Stimulated activated CD8-positive, alpha-beta memory T cell treated with anti-CD3 and anti-CD28 coated beads, Interleukin-7, amount 100 ng/mL, for 48 hours (primary cell): ENCODE results near the gene CAB39.

ENCODE experiments used
- DNase-seq, 2 donors: peaks; one replicate each; pipeline ENCODE4 v3.0.0-alpha.2; 2020; ENCODE audit warnings: low read depth in 1 of 2; ENCODE audit errors: extremely low read depth in 1 of 2

The CAB39 gene

DNA sequence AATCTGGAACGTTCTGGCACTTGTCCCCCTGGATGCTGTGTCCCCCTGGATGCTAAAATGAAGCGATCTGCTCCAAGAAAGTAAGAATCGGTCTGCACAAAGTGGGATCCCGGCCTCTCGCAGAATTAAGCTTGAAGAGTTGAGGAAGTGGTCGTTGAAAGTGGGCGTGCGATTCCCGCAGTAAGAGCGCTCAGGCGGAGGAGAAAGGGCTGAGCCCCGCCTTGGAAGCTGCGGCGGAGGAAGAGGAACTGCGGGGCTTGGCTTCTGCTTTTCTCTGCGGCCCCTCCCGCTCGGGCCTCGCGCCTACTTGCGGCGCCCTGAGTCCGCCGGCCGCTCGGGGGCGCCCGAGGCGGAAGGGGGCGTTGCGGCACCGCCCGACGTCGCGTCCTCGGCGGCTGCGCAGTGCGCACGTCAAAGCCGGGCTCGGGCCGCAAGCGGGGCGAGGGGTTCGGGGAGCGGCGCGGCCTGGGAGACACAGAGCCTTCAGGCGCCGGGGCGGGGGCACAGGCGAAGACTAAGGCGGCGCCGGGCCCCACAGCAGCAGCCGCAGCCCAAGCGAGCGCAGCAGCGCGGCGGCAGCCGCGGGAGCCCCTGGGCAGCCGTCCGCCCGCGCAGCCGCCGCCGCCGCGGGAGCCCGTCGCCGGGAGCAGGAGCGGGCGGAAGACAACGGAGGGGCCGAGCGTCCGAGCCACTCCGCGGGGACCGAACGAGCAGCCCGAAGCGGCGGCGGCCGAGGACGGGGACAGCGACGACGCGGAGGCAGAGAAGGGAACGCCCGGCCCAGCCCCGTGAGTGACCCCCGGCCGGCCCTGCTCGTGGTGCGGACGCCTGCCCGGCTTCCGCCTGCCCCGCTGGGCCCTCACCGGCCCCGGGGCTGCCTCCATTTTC lies at the start of gene CAB39:
TSS of gene CAB39 (plus strand) at position 400 of the 888 bp plus-strand sequence. CDS start 47,160 bp downstream, outside the sequence.
- DNase-seq = peak; percentile 73 to 82

DNA sequence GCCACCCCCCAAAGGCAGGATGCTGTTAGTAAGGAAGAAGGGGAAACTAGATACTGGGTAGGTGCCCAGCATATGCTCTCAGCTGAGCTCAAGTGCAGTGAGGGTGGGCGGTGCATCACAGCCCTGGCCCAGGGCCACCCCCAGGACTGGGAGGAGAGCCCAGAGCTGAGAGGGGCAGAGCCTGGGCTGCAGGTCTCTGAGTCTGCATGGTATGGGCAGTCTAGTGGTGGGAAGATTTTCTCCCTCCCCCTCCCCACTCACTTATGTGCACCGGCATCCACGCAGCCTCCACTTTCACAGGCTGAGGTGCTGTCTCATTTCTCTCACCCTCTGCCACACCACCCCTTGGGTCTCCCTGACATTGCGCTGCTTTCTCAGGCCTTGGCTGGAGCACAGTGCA lies 48.5 kb upstream of the CAB39 start:
- DNase-seq = no peak

DNA sequence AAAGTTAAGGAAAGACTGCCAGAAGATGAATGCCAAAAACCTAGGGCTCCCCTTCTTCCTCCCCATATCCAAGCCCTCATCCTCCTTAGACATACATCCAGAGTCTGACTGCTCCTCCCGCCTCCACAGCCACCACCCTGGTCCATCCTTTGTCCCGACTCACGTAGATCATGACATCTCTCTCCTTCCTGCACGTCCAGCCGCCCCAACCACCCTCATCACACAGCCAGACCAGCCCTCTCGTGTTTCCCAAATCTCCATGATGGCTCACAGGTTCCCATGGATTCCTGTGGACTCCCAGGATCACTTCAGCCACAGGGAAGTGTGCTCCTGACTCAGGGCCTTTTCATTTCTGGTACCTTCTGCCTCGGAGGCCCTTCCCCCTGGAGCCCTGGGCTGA lies 47.8 kb upstream of the CAB39 start:
- no peak for DNase-seq

DNA sequence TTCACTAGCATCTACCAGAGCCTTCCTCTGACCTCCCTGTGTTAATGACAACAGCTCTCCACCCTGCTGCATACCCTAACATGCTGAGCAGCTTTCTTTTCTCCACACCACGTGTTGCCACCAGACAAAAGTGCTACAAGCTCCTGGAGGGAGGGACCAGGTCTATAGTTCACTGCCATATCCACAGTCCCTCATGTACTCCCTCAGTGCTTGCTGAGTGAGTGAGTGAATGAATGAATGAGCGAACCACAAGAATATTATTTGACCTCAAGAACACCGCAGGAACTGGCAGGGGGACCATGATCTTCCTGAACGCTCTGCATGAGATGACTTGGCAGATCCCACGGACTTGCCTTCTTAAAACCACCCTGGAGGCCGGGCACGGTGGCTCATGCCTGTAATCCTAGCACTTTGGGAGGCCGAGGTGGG lies 47.4 kb upstream of the CAB39 start:
- DNase-seq = no peak

DNA sequence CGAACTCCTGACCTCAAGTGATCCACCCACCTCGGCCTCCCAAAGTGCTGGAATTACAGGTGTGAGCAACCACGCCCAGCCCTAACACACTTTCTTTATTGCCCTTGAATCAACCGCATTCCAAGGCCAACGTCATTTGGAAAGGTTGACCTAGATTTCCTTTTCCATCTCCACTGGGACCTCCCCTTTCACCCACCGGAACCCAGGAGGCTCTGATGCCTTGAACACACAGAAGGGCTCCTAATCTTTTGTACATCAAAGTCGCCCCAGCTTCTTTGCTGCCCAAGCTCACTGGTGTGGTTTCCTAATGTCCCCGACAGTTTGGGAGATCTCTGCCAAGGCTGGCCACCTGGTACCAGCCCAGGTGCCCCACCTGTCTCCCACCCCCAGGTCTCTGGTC lies 46.2 kb upstream of the CAB39 start:
- no peak for DNase-seq

DNA sequence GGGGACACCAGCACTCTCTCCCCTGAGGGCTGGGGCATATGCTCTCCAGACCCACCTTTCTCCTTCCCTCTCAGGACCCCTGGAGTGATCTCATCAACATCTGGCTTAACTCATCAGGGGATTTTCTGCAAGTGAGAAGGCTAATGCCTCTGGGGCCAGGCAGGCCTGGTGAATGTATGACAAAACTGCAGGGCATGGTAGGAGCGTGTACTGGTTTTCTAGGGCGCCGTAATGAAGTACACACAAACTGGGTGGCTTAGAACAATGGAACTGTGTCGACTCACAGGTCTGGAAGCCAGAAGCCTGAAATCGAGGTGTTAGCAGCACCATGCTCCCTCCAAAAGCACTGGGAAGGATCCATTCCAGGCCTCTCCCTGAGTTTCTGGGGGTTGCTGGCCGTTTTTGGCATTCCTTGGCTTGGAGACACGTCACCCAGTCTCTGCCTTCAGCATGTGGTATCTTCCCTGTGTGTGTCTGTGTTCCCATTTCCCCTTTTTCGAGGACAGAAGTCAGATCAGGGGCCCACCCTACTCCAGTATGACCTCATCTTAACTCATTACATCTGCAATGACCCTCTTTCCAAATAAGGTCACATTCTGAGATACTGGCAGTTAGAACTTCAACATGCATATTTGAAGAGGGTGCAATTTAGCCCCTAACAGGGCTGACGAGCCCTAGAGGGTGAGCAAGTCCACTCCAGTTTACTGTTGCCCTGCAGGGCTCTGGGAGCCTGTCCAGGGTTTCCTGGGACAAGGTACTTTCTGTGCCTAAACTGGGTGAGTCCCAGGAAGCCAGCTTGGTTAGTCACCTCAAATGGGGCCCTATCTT lies 45.5 kb upstream of the CAB39 start:
- DNase-seq = no peak

DNA sequence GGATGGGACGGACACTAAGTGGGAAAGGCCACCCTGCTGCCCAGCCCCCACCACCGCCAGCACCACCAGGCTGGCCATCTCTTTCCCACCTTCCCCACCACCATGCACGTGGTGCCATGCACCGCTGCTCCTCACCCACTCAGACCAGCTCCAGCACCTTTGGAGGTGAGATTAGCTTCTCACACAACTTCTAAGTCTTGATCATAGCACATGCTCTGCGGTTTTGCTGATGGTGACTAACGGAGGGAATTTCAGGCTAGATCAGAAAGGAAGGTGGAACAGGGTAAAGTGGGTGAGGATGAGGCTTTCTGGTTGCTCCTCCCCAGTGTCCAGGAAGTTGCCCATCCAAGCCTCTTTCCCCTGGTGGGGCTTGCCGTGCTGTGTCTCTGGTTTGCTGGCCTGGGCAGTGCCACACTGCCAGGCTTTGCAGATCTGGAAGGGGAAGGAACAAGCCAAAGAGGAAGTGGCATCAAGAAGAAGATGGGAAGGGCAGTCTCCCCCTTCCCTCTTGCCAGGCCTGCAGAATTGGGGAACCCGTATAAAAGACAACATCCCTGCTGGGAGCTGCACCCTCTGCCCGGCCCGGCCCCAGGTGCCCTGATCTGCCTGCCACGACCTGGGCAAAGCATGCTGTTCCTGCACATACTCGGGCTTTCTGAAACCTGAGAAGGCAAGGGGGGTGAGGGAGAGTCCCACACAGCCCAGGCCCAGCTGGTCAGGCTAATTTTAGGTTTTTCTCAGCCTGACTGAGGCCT lies 44.3 kb upstream of the CAB39 start:
- no peak for DNase-seq

DNA sequence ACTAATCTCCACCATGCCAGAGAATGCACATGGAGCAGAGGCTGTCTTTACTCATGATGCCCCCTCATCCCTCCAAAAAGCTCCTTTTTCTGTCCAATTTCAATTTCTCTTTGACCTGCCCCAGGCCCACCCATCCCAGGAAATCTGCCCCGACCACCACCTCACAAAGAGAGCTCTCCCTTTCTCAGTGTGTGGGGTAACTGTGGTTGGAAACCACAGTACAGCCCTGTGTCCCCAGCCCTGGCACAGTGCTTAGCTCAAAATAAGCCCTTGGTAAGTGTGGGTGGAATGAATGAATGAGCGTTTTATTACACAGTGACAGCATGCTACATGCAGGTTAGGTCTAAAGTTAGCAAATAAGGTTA lies 43.7 kb upstream of the CAB39 start:
- DNase-seq = no peak

DNA sequence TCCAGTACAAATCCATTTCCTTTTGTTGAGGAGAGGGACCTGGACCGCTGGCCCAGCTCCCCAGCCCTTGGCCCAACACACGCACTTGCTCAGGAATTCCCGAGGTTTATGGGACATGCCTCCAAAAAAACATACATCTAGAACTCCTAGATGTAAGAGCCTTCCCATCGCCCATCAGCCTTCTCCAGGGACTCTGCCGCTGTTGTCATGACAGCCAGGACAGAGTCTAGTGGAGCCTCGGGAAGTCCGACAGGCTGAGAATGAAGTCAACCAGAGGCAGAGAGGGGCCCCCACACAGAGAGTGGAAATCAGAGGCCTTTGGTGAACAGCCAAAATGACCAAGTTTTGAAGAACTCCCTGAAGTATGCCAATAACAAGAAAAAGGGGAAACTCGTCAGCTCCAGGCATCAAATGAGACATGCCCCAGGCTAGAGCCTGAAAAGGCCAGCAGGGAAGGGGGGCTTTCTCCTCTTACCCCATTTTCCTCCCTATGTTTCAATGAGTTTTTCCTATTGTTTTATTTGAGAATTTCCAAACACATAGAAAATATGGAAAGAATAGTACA lies 43.2 kb upstream of the CAB39 start:
- DNase-seq = no peak

DNA sequence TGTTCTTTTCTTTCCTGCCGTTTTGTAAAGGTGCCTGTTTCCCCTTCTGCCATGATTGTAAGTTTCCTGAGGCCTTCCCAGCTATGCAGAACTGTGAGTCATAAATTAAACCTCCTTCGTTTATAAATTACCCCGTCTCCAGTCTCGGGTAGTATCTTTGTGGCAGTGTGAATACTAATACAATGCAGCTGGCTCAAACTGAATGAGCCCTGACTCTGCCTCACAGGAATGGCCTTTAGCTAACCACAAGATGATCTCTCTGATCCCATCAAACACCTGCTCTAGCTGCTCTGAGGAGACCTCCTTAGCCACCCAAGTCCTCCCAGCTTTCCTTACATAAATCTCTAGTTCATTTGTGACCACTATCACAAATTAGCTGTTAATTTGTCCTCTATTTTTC lies 41.5 kb upstream of the CAB39 start:
- DNase-seq = no peak

DNA sequence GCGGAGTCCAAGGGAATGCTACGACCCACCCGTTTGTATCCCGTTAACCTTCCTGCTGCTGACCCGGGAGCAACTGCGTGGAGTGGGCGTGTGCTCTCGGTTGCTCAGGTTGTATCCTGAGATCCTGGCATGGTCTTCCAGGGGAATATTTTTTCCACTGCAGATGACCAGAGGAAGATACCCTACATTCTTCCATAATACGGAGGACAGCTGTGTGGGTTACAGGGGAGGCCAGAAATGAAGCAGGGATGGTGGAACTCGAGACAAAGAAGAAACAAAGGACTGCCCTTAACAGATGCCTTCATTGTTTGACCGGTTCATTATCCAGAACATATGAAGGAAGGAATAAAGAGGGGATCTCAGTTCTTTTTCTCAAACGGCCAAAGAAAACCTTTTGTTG lies 39.8 kb upstream of the CAB39 start:
- DNase-seq = no peak

DNA sequence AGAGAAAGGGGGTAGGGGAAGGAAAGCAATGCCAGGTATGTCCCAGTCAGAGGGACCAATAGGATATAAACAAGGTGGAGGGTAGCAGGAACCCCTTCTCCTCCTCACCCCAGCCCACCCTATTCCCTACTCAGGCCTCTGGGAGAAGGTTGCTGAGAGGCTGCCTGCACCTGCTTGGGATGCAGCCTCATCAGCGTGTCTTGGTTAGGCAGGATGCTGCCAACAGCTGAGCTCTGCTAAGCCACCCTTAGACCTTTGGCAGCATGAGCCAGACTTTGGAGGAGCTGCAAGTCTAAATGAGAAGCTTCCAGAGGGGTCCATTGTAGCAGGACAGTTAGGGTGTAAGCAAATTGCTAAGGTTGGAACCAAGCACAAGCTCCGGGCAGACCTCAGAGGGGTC lies 38.2 kb upstream of the CAB39 start:
- DNase-seq = no peak

DNA sequence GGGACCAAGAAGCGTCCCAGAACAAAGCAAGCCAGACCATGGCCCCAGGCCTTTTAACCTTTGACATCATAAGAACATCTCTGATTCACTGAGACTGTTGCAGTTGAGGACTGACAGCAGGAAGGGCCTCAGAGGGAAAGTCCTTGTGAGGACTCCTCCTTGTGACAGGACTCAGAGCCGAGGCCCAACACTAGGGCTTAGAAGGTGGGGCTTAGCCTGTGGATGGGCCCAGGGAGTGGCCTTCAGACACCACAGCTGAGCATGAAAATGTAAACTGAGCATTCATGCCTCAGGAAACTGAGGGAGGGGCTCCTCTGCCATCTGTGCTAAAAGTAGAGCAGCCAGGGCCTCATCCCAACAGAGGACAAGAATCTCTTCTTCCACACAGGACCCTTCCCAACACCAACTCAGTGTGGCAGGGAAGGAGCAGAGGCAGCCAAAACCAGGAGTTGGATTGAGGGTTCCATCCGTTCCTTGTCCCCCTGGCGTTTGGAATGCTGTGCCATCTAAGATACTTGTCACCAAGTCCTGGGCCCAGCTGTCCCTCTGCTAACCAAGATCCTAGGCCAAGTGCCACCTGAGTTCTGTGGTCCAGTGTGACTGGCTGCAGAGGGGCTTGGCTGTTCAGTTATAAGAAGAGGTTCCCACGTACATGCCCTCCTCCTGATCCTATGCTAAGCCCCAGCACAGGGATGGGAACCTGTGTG lies 37.5 kb upstream of the CAB39 start:
- DNase-seq = no peak

DNA sequence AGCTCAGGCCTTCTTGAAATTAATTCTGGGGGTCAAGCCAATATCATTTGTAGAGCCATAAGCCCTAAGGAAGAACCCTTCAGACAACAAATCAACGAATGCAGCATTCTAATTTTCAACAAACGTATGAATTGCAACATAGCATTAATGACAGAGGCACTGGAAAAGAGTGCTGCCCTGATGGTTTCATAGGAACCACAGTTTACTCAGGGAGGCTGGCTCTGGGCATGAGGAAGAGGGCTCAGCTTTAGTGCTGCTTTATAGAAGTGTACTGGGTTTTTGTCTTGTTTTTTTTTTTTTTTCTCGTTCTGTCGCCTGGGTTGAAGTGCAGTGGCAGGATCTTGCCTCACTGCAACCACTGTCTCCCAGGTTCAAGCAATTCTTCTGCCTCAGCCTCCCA lies 36.1 kb upstream of the CAB39 start:
- DNase-seq = no peak

DNA sequence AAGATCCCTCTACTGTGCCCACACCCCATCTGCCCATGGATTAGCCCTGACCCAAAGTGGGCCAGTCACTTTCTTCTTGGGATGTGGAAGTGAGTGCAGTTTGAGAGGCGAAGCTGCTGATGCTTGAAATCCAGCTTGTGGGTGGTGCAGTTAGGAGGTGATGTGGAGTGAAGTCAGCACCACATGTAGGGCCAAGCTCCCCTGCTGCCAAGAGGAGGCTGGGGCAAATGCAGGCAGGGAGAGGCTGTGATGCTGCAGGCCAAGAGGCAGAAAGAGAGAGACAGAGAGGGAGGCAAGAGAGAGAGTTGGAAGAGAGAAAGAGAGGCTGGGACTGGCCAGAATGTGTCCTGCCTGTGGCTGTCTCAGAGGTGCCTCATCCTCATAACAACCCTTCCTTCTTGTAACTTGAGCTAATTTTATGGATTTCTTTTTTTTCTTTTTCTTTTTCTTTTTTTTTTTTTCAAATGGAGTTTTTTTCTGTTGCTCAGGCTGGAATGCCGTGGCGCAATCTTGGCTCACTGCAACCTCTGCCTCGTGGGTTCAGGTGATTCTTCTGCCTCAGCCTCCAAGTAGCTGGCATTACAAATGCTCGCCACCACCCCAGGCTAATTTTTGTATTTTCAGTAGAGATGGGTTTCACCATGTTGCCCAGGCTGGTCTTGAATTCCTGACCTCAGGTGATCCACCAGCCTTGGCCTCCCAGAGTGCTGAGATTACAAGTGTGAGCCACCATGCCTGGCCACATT lies 35.3 kb upstream of the CAB39 start:
- no peak for DNase-seq

DNA sequence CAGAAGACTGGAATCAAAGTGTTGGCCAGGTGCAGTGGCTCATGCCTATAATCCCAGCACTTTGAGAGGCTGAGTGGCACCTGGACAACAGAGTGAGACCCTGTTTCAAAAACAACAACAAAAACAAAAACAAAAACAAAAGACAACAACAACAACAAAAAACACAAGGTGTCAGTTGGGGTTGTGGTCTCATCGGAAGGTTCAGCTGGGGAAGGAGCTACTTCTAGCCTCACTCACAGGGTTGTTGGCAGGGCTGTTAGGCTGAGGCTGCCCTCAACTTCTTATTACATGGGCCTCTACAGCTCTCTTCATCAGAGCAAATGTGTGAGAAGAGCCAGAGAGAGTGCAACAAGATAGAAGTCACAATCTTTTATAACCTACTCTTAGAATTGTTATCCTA lies 34.6 kb upstream of the CAB39 start:
- no peak for DNase-seq

DNA sequence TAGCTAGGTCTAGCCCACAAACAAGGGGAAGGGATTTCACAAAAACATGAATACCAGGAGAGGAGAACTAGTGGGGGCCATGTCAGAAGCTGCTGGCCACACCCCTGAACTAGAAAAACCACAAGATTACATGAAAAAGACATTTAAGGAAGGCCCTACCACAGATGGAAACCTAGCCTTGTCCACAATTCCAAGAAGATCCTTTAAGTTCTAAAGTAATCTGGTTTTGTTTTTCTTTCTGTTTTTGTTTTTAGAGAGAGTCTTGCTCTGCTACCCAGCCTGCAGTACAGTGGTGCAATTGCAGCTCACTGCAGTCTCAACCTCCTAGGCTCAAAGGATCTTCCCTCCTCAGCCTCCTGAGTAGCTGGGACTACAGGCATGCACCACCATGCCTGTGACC lies 34.2 kb upstream of the CAB39 start:
- no peak for DNase-seq

DNA sequence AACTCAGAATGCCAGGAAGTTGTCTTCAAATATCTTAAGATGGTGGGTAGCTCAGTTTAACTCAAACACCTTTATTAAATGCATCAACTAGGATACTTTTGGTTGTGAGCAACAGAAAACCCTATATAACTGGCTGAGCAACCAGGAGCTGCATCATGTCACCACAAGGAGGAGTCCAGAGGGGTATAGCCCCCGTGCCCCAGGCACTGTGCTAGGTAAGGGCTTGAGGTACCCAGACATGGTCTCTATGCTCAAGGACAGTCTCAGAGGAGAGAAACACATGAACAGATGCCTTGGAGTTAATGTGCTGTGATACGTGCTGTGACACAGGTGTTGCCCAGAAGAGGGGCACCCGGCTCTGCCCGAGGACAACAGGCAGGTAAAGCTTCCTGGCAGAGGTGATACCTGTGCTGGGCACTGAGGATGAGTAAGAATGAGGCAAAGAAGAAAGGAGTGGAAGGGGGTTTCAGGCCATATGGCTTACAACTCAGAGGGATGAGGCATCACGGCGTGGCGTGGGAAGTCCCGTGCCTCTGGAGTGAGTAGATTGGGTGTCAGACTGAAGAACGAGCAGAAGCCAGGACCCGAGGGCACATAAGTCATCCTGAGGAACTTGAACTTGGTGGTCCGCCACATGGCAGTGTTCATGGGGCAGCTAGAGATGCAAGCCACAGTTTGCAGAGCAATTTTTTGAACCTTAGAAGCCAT lies 32.0 kb upstream of the CAB39 start:
- DNase-seq = no peak

DNA sequence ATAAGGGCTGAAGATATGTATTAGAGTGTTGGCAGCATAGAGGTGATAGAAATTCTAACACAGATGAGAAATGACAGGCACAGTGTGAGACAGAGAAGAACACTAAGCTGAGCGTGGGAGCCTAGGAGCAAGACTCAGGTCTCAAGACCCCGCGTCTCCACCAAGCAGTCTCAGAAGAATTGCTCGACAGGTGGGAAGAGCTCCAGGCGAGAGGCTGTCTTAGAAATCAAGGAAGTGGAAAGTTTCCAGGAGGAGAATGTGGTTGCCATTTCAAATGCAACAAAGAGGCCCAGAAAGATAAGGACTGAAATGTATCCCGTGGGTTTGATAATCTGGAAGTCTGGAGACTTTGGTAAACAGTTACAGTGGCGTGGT lies 31.5 kb upstream of the CAB39 start:
- DNase-seq = no peak
